Suprapubic skin (tissue), 4 donors: ENCODE results near the gene CCND1.

Experiments
- EP300 ChIP-seq: sonication (generic); formaldehyde crosslinking; IDR thresholded peaks from one replicate; pipeline ENCODE4 v1.6.1; 2017; ENCODE audit warnings: antibody characterized with exemption
- POLR2AphosphoS5 ChIP-seq, 3 donors: sonication (generic); formaldehyde crosslinking; IDR thresholded peaks; one replicate each; pipeline ENCODE4 v1.6.1; 2017; ENCODE audit warnings: antibody characterized with exemption in 3 of 3

- TF ChIP-seq EP300 (no peak), POLR2AphosphoS5 (IDR thresholded peaks at IDR 0.05) (no peak)
Measured at GRCh38 chr11:69620683-69621290, 20.2 kb upstream of the CCND1 start.
